Parathyroid adenoma (tissue), 2 donors: ENCODE measurements around the gene ATP6V1G1.

Source experiments
- H2AFZ ChIP-seq: fragments of 300-600 bp; sonication (generic); one replicate; pipeline ENCODE4 v1.7.0; 2017; ENCODE audit warnings: antibody characterized with exemption, mild to moderate bottlenecking
- H3K27ac ChIP-seq: fragments of 300-600 bp; sonication (generic); one replicate; pipeline ENCODE4 v1.7.0; 2017
- H3K27me3 ChIP-seq: fragments of 300-600 bp; sonication (generic); one replicate; pipeline ENCODE4 v1.7.0; 2017; ENCODE audit warnings: low read length; ENCODE audit not compliant: control insufficient read depth, insufficient read depth
- H3K36me3 ChIP-seq: fragments of 300-600 bp; sonication (generic); one replicate; pipeline ENCODE4 v1.7.0; 2017; ENCODE audit warnings: low read length; ENCODE audit not compliant: control insufficient read depth, insufficient read depth
- H3K4me1 ChIP-seq: fragments of 300-600 bp; sonication (generic); one replicate; pipeline ENCODE4 v1.7.0; 2017; ENCODE audit warnings: control low read depth
- H3K4me2 ChIP-seq: fragments of 300-600 bp; sonication (generic); one replicate; pipeline ENCODE4 v1.7.0; 2017; ENCODE audit warnings: low read length
- H3K4me3 ChIP-seq: fragments of 300-600 bp; sonication (generic); one replicate; pipeline ENCODE4 v1.7.0; 2017; ENCODE audit warnings: low read depth, low read length
- H3K79me2 ChIP-seq: fragments of 300-600 bp; sonication (generic); one replicate; pipeline ENCODE4 v1.7.0; 2017; ENCODE audit warnings: control low read depth
- H3K9ac ChIP-seq: fragments of 300-600 bp; sonication (generic); one replicate; pipeline ENCODE4 v1.7.0; 2017; ENCODE audit warnings: mild to moderate bottlenecking
- H3K9me3 ChIP-seq: fragments of 300-600 bp; sonication (generic); one replicate; pipeline ENCODE4 v1.7.0; 2017; ENCODE audit warnings: low read length; ENCODE audit not compliant: control insufficient read depth
- CTCF ChIP-seq: fragments of 300-600 bp; sonication (generic); IDR thresholded peaks from one replicate; pipeline ENCODE4 v1.7.0; 2017; ENCODE audit warnings: antibody characterized with exemption, mild to moderate bottlenecking
- donor health status: primary hyperparathyroidism.

The ATP6V1G1 gene

GRCh38 chr9:114546851-114547250 lies 40.7 kb upstream of the ATP6V1G1 start:
- Histone ChIP-seq H3K36me3 (no peaks in the 10 kb centered on the region), H2AFZ (no peak overlapping the region), H3K9me3 (no peaks in the 10 kb centered on the region), H3K4me2 (no peak overlapping the region), H3K9ac (no peak overlapping the region), H3K79me2 (no peaks in the 10 kb centered on the region), H3K4me1 (no peaks in the 10 kb centered on the region), H3K4me3 (no peak overlapping the region), H3K27me3 (no peaks in the 10 kb centered on the region), H3K27ac (no peak overlapping the region)
- no peak for TF ChIP-seq CTCF

GRCh38 chr9:114549697-114550330 lies 37.8 kb upstream of the ATP6V1G1 start:
- Histone ChIP-seq H3K4me2 (no peak overlapping the region), H3K36me3 (no peaks in the 10 kb centered on the region), H3K27me3 (no peaks in the 10 kb centered on the region), H3K9ac (no peak overlapping the region), H3K4me3 (no peak overlapping the region), H3K79me2 (no peaks in the 10 kb centered on the region), H3K27ac (no peak overlapping the region), H3K9me3 (no peaks in the 10 kb centered on the region), H2AFZ (no peak overlapping the region), H3K4me1 (no peaks in the 10 kb centered on the region)
- TF ChIP-seq CTCF, result no peak

GRCh38 chr9:114551750-114552685 lies 35.6 kb upstream of the ATP6V1G1 start:
- no peak overlapping the region for H3K4me2 ChIP-seq
- no peak overlapping the region for H2AFZ ChIP-seq
- H3K27ac ChIP-seq, result no peak overlapping the region
- H3K9ac ChIP-seq, result no peak overlapping the region
- H3K27me3 ChIP-seq, result no peaks in the 10 kb centered on the region
- no peaks in the 10 kb centered on the region for H3K4me1 ChIP-seq
- H3K79me2 ChIP-seq, result no peaks in the 10 kb centered on the region
- H3K9me3 ChIP-seq, result no peaks in the 10 kb centered on the region
- TF ChIP-seq CTCF, result no peak
- H3K4me3 ChIP-seq, result no peak overlapping the region
- H3K36me3 ChIP-seq, result no peaks in the 10 kb centered on the region

- Histone ChIP-seq H3K9ac (no peak overlapping the region), H3K4me2 (no peak overlapping the region), H3K27me3 (no peaks in the 10 kb centered on the region), H3K79me2 (no peaks in the 10 kb centered on the region), H3K9me3 (no peaks in the 10 kb centered on the region), H3K4me1 (no peaks in the 10 kb centered on the region), H3K27ac (no peak overlapping the region), H3K4me3 (no peak overlapping the region), H2AFZ (no peak overlapping the region), H3K36me3 (no peaks in the 10 kb centered on the region)
- TF ChIP-seq CTCF, result no peak
These were observed 34.9 kb upstream of the ATP6V1G1 start for GRCh38 chr9:114552706-114553105.
